ENCODE data around the gene RBM6.
"Not testable (repeated sequence)": the region's sequence is repeated elsewhere in the genome, so short reads cannot be mapped to it uniquely, and the experiment has no call there.

DNA sequence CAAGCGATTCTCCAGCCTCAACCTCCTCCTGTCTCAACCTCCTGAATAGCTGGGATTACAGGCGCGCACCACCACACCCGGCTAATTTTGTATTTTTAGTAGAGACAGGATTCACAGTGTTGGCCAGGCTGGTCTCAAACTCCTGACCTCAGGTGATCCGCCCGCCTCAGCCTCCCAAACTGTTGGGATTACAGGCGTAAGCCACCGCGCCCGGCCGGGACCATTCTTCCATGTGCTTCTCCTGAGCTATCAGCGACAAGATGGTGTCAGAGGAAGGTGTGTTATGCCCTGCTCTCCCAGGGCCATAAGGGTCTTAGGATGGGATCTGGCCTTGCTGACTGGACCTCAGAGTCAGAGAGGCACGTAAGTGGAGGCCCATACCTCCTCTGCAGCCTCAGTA is 35.5 kb upstream of the RBM6 start:
- not testable (repeated sequence) for TF ChIP-seq POLR2A, POLR2AphosphoS5, EP300 (IDR thresholded peaks at IDR 0.05)
- TF ChIP-seq, protein P1, sequence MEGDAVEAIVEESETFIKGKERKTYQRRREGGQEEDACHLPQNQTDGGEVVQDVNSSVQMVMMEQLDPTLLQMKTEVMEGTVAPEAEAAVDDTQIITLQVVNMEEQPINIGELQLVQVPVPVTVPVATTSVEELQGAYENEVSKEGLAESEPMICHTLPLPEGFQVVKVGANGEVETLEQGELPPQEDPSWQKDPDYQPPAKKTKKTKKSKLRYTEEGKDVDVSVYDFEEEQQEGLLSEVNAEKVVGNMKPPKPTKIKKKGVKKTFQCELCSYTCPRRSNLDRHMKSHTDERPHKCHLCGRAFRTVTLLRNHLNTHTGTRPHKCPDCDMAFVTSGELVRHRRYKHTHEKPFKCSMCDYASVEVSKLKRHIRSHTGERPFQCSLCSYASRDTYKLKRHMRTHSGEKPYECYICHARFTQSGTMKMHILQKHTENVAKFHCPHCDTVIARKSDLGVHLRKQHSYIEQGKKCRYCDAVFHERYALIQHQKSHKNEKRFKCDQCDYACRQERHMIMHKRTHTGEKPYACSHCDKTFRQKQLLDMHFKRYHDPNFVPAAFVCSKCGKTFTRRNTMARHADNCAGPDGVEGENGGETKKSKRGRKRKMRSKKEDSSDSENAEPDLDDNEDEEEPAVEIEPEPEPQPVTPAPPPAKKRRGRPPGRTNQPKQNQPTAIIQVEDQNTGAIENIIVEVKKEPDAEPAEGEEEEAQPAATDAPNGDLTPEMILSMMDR (IDR thresholded peaks at IDR 0.05), result not testable (repeated sequence)

Data from upper lobe of left lung (tissue), 4 donors.